Right lobe of liver (tissue), 6 donors: ENCODE data around the gene TMEM204. TPM values are rescaled to one million over a fixed set of nuclear protein-coding genes. Genes with fewer than 3 reads are reported as not detected.

Experiments used
- ATAC-seq, 4 donors: fragments of 200-7000 bp; cut with Tn5 transposase; one replicate each; pipeline ENCODE4 v1.9.1; 2020; ENCODE audit warnings: mild to moderate bottlenecking in 4 of 4, moderate library complexity in 4 of 4
- DNase-seq, 3 donors: peaks; one replicate each; pipeline ENCODE4 v3.0.0-alpha.2; 2020
- H3K27ac ChIP-seq, 3 donors: fragments of 200-600 bp; one replicate each; pipeline ENCODE4 v1.8.0; 2022
- H3K27me3 ChIP-seq, 2 donors: fragments of 200-600 bp; one replicate each; pipeline ENCODE4 v1.8.0; 2022
- H3K36me3 ChIP-seq, 4 donors: fragments of 200-600 bp; sonication (generic) in 1 of 4; one replicate each; pipeline versions ENCODE4 v1.5.1 to v1.8.0; 2017 to 2022; ENCODE audit warnings: control low read depth in 1 of 4
- H3K4me1 ChIP-seq, 4 donors: fragments of 200-600 bp; sonication (generic) in 1 of 4; one replicate each; pipeline versions ENCODE4 v1.5.1 to v1.8.0; 2017 to 2022; ENCODE audit warnings: control low read depth in 1 of 4
- H3K4me3 ChIP-seq, 3 donors: fragments of 200-600 bp; one replicate each; pipeline ENCODE4 v1.8.0; 2022
- H3K9me3 ChIP-seq, 4 donors: fragments of 200-600 bp; sonication (generic) in 1 of 4; one replicate each; pipeline versions ENCODE4 v1.5.1 to v1.8.0; 2017 to 2022; ENCODE audit warnings: control low read depth in 1 of 4
- POLR2A ChIP-seq: fragments of 450-650 bp; IDR thresholded peaks from one replicate; pipeline ENCODE4 v1.6.1; 2017; ENCODE audit warnings: antibody characterized with exemption, mild to moderate bottlenecking
- WGBS: methylation state at CpG from one replicate; pipeline ENCODE4 v1.1.6; 2018; ENCODE audit warnings: low coverage, low lambda C conversion rate; ENCODE audit not compliant: insufficient coverage; ENCODE audit errors: missing lambda C conversion rate; 5-methylcytosine and 5-hydroxymethylcytosine counted together
- intact Hi-C, 2 donors: fragments of 100-400 bp; cut with DNase I; formaldehyde crosslinking; loops; one replicate each; pipeline versions ENCODE4 v1.11.2 to v1.14.1; 2022
- total RNA-seq, 6 experiments: library from RNA; depleted of rRNA in 2 of 6; stranded (reverse); fragments of >200 nt in 2 of 6; fragmentation: NEBNext Ultra II Directional in 3 of 6; extraction: Animal tissue kit (Norgen Biotek cat#: 25700) in 3 of 6; gene quantifications; one replicate each; pipeline versions ENCODE4 v1.1.0 to v1.2.4, GENCODE V29; 2016 to 2023
- TF ChIP-seq, protein P1 (sequence below), 4 donors: fragments of 200-600 bp in 3 of 4; fragments of 450-650 bp in 1 of 4; IDR thresholded peaks; one replicate each; pipeline versions ENCODE4 v1.5.1 to v1.8.0; 2016 to 2022; ENCODE audit warnings: antibody characterized with exemption in 4 of 4, mild to moderate bottlenecking in 2 of 4
- donor health status: DM: no; HTN: yes; CAD: no.
- donor health status: DM: no; HTN: no; CAD: no.
- donor health status: DM: no; HTN: no; CAD: no.
- donor health status: DM: no; HTN: yes; CAD: no.
- donor health status: DM: no; HTN: yes; CAD: no.

Gene TMEM204
- total RNA-seq, 6 experiments from 2014 or later, result 4.7 to 18.7 (median 8.9) TPM

DNA sequence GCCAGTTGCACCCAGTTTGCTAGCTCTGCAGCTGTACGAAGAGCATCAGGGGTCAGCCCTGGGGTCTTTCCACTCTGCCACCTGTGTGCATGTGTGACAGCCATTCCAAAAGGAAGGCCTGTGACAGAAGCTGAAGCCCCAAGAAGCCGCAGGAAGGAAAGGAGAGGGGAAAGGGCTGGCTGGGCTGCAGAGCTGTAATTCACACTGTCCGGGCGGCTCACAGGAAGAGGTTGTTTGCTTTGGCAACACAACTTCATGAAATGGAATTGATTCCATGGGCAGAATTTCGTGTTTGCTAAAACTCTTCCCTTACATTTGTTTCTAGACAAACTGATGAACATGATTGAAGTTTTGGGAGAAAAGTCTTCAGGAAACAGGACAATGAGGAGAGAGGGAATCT is 14.8 kb downstream of the TMEM204 start:
- H3K36me3 ChIP-seq, result no peaks in the 10 kb centered on the region
- no peak for TF ChIP-seq POLR2A
- H3K4me1 ChIP-seq, result peaks cover 0 to 18% (median 0%) of the 10 kb centered on the region in 4 donors
- H3K27ac ChIP-seq, result peak overlapping the region in 2 of 3 donors; percentile 26 to 51
- intact Hi-C loops, result no loop called here
- DNase-seq (no peak), ATAC-seq (peak; percentile 8 to 50 (median 38))
- H3K4me3 ChIP-seq, result no peak overlapping the region
- H3K27me3 ChIP-seq, result no peaks in the 10 kb centered on the region
- WGBS, result 27% methylated on average over 5 of the region's 5 CpGs
- no peaks in the 10 kb centered on the region for H3K9me3 ChIP-seq

DNA sequence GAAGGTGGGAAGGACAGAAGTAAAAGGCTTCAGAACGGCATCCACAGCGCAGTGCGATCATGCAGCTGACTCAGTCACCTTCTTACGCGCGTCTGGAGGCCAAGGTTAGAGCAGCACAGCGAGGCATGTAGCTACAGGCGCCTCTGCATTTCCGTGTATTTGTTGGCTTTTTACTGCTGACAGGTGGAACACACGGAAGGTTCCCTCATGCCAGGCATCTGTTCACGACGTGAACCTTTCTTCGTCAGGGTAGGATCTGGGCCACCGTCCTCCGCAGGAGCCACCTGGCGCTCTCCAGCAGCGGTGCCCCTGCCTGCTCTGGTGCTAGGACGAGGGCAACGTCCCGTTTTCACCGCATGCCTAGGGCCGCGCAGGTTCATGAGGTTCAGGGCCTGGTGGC is 15.3 kb downstream of the TMEM204 start:
- Histone ChIP-seq H3K36me3 (no peaks in the 10 kb centered on the region), H3K27me3 (no peaks in the 10 kb centered on the region), H3K4me1 (peaks cover 0 to 18% (median 0%) of the 10 kb centered on the region in 4 donors), H3K4me3 (no peak overlapping the region), H3K9me3 (no peaks in the 10 kb centered on the region), H3K27ac (peak overlapping the region in 2 of 3 donors; percentile 26 to 47)
- DNase-seq (no peak), ATAC-seq (no peak)
- intact Hi-C loops, result no loop called here
- 80% methylated on average over 1 of the region's 23 CpGs for WGBS
- TF ChIP-seq, protein P1, sequence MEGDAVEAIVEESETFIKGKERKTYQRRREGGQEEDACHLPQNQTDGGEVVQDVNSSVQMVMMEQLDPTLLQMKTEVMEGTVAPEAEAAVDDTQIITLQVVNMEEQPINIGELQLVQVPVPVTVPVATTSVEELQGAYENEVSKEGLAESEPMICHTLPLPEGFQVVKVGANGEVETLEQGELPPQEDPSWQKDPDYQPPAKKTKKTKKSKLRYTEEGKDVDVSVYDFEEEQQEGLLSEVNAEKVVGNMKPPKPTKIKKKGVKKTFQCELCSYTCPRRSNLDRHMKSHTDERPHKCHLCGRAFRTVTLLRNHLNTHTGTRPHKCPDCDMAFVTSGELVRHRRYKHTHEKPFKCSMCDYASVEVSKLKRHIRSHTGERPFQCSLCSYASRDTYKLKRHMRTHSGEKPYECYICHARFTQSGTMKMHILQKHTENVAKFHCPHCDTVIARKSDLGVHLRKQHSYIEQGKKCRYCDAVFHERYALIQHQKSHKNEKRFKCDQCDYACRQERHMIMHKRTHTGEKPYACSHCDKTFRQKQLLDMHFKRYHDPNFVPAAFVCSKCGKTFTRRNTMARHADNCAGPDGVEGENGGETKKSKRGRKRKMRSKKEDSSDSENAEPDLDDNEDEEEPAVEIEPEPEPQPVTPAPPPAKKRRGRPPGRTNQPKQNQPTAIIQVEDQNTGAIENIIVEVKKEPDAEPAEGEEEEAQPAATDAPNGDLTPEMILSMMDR (IDR thresholded peaks at IDR 0.05), result no peak
- TF ChIP-seq POLR2A, result no peak

- no peaks in the 10 kb centered on the region for H3K9me3 ChIP-seq
- no peaks in the 10 kb centered on the region for H3K27me3 ChIP-seq
- 73% methylated on average over 7 of the region's 8 CpGs for WGBS
- ATAC-seq, result no peak
- H3K4me3 ChIP-seq, result no peak overlapping the region
- intact Hi-C loops, result no loop called here
- peaks cover 0 to 18% (median 0%) of the 10 kb centered on the region in 4 donors for H3K4me1 ChIP-seq
- no peak for DNase-seq
- TF ChIP-seq POLR2A, result no peak
- TF ChIP-seq, protein P1 (IDR thresholded peaks at IDR 0.05), result no peak
- peak overlapping the region in 1 of 3 donors; percentile 18 for H3K27ac ChIP-seq
- peaks cover 0 to 4% (median 2%) of the 10 kb centered on the region in 4 donors for H3K36me3 ChIP-seq
Observed at GRCh38 chr16:1550069-1550468, 16.6 kb downstream of the TMEM204 start.

- 100% methylated on average over 1 of the region's 15 CpGs for WGBS
- Histone ChIP-seq H3K4me3 (no peak overlapping the region), H3K9me3 (no peaks in the 10 kb centered on the region), H3K36me3 (peaks cover 0 to 9% (median 4%) of the 10 kb centered on the region in 4 donors), H3K4me1 (peaks cover 0 to 18% (median 0%) of the 10 kb centered on the region in 4 donors), H3K27me3 (no peaks in the 10 kb centered on the region), H3K27ac (no peak overlapping the region)
- TF ChIP-seq POLR2A, result no peak
- TF ChIP-seq, protein P1 (IDR thresholded peaks at IDR 0.05), result no peak
- ATAC-seq (no peak), DNase-seq (no peak)
- intact Hi-C loops, result no loop called here
Observed at GRCh38 chr16:1550696-1551095, 17.2 kb downstream of the TMEM204 start.

DNA sequence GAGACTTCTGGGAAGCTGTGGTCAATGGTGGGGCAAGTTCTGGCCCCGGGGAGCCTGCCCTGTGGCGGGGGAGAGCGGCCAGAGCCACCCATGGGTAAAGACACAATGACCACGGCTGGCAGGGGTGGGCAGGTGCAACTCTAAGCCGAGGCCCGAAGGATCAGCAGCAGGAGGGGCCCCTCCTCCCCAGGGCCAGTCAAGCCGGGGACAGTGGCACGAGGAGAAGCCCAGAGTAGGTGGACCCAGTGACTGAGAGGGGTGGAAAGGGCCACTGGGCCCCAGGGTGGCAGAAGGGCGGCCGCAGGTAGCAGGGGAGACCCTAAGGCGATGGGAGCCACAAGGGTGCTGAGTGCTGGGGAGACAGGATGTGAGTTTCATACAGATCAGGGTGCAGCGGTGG is 17.7 kb downstream of the TMEM204 start:
- ATAC-seq (no peak), DNase-seq (no peak)
- peaks cover 0 to 16% (median 0%) of the 10 kb centered on the region in 4 donors for H3K4me1 ChIP-seq
- H3K4me3 ChIP-seq, result no peak overlapping the region
- intact Hi-C loops, result no loop called here
- TF ChIP-seq, protein P1 (IDR thresholded peaks at IDR 0.05), result no peak
- H3K36me3 ChIP-seq, result peaks cover 0 to 10% (median 5%) of the 10 kb centered on the region in 4 donors
- H3K27me3 ChIP-seq, result no peaks in the 10 kb centered on the region
- H3K9me3 ChIP-seq, result no peaks in the 10 kb centered on the region
- no peak overlapping the region for H3K27ac ChIP-seq
- WGBS, result 100% methylated on average over 3 of the region's 12 CpGs
